ENCODE measurements around the gene SLC17A8.

SLC17A8 gene

DNA sequence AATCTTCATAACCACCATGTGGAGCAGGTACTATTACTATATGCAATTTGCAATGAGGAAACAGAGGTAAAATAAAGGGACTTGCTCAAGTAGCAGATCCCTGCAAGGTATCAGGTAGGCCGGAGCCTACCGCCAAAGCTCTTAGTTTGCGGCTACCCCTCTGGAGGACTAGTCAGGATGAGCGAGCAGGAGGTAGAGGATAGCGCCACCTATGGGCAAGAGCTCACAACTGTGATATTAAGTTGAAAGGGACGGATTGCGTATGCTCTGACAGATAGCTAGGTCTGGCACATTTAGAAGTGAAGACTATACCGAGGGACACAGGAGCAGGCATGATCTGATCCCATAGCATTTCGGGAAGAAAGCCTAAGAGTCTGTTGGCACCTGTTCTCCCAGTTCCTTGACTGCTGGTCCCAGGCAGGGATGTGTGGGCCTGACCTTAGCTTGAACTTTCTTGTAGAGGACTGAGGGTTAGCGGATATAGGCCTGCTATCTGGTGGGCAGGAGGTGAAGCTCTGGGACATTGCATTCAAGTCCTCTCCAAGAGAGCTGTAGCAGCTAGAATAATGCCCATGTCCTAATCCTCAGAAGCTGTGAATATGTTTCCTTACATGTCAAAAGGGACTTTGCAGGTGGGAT is 48.0 kb downstream of the SLC17A8 start:
- CTCF ChIA-PET = interaction anchor here (0.5 to 2.4 kb wide), 41 partner anchors 8 to 395 kb away, joined by 3 to 17 read pairs (median 5); partner anchors contain the start of gene SLC17A8
- POLR2A ChIA-PET = interaction anchor here (0.5 kb wide), 1 partner anchor 83 kb away, joined by 5 read pairs; no protein-coding TSS in a partner anchor

DNA sequence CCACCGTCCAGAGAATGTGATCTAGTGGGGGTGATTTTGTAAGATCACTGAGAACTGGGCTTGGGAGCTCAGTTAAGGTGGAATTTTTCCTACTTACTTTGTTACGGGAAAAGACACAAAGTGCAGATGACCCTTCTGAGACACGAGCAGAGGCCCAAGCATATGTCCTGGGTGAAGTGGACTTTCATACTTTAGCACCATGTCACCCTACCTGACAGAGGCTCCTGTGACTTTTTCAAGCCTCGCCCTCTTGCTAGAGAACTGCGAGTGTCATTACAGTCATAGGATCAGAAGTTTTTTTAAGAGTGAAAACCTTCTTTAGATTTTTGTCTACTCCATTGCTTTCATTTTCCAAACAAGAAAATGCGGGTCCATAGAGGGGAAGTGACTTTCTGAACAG is 56.1 kb downstream of the SLC17A8 start:
- H3K9me3 ChIP-seq (ENCODE audit: control insufficient read depth, insufficient read depth, low read depth, low read length) = no peaks in the 10 kb centered on the region
- H3K36me3 ChIP-seq (ENCODE audit: control insufficient read depth in 2 of 2, insufficient read depth in 1 of 2, low read length in 2 of 2) = no peaks in the 10 kb centered on the region
- CTCF ChIA-PET = interaction anchor here (1.4 kb wide), 1 partner anchor 8 kb away, joined by 7 read pairs; no protein-coding TSS in a partner anchor
- POLR2A ChIA-PET = no interaction called here
- H3K4me1 ChIP-seq (ENCODE audit: control insufficient read depth, insufficient read depth, low read length) = no peaks in the 10 kb centered on the region
- H3K27ac ChIP-seq (ENCODE audit: extremely low read depth, low read depth, low read length) = no peak overlapping the region
- H3K4me3 ChIP-seq (ENCODE audit: low read depth, low read length) = no peak overlapping the region
- TF ChIP-seq KLF10 (tag by site-specific recombination; IDR thresholded peaks at IDR 0.05) = no peak
- TF ChIP-seq, protein P1, sequence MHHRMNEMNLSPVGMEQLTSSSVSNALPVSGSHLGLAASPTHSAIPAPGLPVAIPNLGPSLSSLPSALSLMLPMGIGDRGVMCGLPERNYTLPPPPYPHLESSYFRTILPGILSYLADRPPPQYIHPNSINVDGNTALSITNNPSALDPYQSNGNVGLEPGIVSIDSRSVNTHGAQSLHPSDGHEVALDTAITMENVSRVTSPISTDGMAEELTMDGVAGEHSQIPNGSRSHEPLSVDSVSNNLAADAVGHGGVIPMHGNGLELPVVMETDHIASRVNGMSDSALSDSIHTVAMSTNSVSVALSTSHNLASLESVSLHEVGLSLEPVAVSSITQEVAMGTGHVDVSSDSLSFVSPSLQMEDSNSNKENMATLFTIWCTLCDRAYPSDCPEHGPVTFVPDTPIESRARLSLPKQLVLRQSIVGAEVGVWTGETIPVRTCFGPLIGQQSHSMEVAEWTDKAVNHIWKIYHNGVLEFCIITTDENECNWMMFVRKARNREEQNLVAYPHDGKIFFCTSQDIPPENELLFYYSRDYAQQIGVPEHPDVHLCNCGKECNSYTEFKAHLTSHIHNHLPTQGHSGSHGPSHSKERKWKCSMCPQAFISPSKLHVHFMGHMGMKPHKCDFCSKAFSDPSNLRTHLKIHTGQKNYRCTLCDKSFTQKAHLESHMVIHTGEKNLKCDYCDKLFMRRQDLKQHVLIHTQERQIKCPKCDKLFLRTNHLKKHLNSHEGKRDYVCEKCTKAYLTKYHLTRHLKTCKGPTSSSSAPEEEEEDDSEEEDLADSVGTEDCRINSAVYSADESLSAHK (tag by site-specific recombination; IDR thresholded peaks at IDR 0.05) = no peak
- TF ChIP-seq, protein P2, sequence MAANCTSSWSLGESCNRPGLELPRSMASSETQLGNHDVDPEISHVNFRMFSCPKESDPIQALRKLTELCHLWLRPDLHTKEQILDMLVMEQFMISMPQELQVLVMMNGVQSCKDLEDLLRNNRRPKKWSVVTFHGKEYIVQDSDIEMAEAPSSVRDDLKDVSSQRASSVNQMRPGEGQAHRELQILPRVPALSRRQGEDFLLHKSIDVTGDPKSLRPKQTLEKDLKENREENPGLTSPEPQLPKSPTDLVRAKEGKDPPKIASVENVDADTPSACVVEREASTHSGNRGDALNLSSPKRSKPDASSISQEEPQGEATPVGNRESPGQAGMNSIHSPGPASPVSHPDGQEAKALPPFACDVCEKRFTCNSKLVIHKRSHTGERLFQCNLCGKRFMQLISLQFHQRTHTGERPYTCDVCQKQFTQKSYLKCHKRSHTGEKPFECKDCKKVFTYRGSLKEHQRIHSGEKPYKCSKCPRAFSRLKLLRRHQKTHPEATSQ (tag by site-specific recombination; IDR thresholded peaks at IDR 0.05) = no peak
- no peak for TF ChIP-seq ZNF121 (tag by site-specific recombination; IDR thresholded peaks at IDR 0.05)
- TF ChIP-seq ZBTB21 (tag by site-specific recombination; IDR thresholded peaks at IDR 0.05) = no peak
- TF ChIP-seq ZNF112 (tag by site-specific recombination; IDR thresholded peaks at IDR 0.05) = no peak
- TF ChIP-seq SETDB1 (IDR thresholded peaks at IDR 0.05; ENCODE audit: insufficient read length, low read length) = no peak
- no peak for TF ChIP-seq ZSCAN23 (tag by site-specific recombination; IDR thresholded peaks at IDR 0.05)
- TF ChIP-seq EGR2 (tag by site-specific recombination; IDR thresholded peaks at IDR 0.05; ENCODE audit: low read depth) = no peak
- no peak for TF ChIP-seq ZNF324 (tag by site-specific recombination; IDR thresholded peaks at IDR 0.05)
- TF ChIP-seq ZNF350 (tag by site-specific recombination; IDR thresholded peaks at IDR 0.05) = no peak
- TF ChIP-seq ZNF423 (tag by site-specific recombination; IDR thresholded peaks at IDR 0.05) = no peak
- TF ChIP-seq, protein P3, sequence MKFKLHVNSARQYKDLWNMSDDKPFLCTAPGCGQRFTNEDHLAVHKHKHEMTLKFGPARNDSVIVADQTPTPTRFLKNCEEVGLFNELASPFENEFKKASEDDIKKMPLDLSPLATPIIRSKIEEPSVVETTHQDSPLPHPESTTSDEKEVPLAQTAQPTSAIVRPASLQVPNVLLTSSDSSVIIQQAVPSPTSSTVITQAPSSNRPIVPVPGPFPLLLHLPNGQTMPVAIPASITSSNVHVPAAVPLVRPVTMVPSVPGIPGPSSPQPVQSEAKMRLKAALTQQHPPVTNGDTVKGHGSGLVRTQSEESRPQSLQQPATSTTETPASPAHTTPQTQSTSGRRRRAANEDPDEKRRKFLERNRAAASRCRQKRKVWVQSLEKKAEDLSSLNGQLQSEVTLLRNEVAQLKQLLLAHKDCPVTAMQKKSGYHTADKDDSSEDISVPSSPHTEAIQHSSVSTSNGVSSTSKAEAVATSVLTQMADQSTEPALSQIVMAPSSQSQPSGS (tag by site-specific recombination; IDR thresholded peaks at IDR 0.05; ENCODE audit: low read depth) = no peak
- TF ChIP-seq ZBTB20 (tag by site-specific recombination; IDR thresholded peaks at IDR 0.05) = no peak

More for the DNA sequence above, 48.0 kb downstream of the SLC17A8 start:
- Histone ChIP-seq H3K4me3 (ENCODE audit: low read depth, low read length) (no peak overlapping the region), H3K36me3 (ENCODE audit: control insufficient read depth in 2 of 2, insufficient read depth in 1 of 2, low read length in 2 of 2) (no peaks in the 10 kb centered on the region), H3K27ac (ENCODE audit: extremely low read depth, low read depth, low read length) (no peak overlapping the region), H3K4me1 (ENCODE audit: control insufficient read depth, insufficient read depth, low read length) (no peaks in the 10 kb centered on the region), H3K9me3 (ENCODE audit: control insufficient read depth, insufficient read depth, low read depth, low read length) (no peaks in the 10 kb centered on the region)
- TF ChIP-seq ZEB2 (tag by site-specific recombination; IDR thresholded peaks at IDR 0.05) (no peak), ZNF302 (tag by site-specific recombination; IDR thresholded peaks at IDR 0.05; ENCODE audit: low read depth) (no peak), ZNF140 (tag by site-specific recombination; IDR thresholded peaks at IDR 0.05) (no peak), ZNF19 (tag by site-specific recombination; IDR thresholded peaks at IDR 0.05; ENCODE audit: low read depth) (no peak), ZFP3 (tag by site-specific recombination; IDR thresholded peaks at IDR 0.05; ENCODE audit: low read depth) (no peak), ZNF830 (tag by site-specific recombination; IDR thresholded peaks at IDR 0.05; ENCODE audit: low read depth) (no peak), ZNF654 (tag by site-specific recombination; IDR thresholded peaks at IDR 0.05; ENCODE audit: low read depth) (no peak; the same call in 1 of the 2 replicates), HOXC10 (CRISPR knock-in tag; IDR thresholded peaks at IDR 0.05) (no peak)
- TF ChIP-seq, protein P4, sequence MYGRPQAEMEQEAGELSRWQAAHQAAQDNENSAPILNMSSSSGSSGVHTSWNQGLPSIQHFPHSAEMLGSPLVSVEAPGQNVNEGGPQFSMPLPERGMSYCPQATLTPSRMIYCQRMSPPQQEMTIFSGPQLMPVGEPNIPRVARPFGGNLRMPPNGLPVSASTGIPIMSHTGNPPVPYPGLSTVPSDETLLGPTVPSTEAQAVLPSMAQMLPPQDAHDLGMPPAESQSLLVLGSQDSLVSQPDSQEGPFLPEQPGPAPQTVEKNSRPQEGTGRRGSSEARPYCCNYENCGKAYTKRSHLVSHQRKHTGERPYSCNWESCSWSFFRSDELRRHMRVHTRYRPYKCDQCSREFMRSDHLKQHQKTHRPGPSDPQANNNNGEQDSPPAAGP (tag by site-specific recombination; IDR thresholded peaks at IDR 0.05) = no peak
- TF ChIP-seq, protein P5, sequence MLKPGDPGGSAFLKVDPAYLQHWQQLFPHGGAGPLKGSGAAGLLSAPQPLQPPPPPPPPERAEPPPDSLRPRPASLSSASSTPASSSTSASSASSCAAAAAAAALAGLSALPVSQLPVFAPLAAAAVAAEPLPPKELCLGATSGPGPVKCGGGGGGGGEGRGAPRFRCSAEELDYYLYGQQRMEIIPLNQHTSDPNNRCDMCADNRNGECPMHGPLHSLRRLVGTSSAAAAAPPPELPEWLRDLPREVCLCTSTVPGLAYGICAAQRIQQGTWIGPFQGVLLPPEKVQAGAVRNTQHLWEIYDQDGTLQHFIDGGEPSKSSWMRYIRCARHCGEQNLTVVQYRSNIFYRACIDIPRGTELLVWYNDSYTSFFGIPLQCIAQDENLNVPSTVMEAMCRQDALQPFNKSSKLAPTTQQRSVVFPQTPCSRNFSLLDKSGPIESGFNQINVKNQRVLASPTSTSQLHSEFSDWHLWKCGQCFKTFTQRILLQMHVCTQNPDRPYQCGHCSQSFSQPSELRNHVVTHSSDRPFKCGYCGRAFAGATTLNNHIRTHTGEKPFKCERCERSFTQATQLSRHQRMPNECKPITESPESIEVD (tag by site-specific recombination; IDR thresholded peaks at IDR 0.05) = no peak
- TF ChIP-seq, protein P6, sequence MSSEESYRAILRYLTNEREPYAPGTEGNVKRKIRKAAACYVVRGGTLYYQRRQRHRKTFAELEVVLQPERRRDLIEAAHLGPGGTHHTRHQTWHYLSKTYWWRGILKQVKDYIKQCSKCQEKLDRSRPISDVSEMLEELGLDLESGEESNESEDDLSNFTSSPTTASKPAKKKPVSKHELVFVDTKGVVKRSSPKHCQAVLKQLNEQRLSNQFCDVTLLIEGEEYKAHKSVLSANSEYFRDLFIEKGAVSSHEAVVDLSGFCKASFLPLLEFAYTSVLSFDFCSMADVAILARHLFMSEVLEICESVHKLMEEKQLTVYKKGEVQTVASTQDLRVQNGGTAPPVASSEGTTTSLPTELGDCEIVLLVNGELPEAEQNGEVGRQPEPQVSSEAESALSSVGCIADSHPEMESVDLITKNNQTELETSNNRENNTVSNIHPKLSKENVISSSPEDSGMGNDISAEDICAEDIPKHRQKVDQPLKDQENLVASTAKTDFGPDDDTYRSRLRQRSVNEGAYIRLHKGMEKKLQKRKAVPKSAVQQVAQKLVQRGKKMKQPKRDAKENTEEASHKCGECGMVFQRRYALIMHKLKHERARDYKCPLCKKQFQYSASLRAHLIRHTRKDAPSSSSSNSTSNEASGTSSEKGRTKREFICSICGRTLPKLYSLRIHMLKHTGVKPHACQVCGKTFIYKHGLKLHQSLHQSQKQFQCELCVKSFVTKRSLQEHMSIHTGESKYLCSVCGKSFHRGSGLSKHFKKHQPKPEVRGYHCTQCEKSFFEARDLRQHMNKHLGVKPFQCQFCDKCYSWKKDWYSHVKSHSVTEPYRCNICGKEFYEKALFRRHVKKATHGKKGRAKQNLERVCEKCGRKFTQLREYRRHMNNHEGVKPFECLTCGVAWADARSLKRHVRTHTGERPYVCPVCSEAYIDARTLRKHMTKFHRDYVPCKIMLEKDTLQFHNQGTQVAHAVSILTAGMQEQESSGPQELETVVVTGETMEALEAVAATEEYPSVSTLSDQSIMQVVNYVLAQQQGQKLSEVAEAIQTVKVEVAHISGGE (tag by site-specific recombination; conservative IDR thresholded peaks at IDR 0.05; ENCODE audit: low read depth) = no peak
